ENCODE results near the gene NUCB2.
A peak's percentile ranks its signal among the peaks of the same experiment; 100 is the strongest.
"Not testable (repeated sequence)": the region's sequence is repeated elsewhere in the genome, so short reads cannot be mapped to it uniquely, and the experiment has no call there.

The NUCB2 gene

GRCh38 chr11:17276236-17277023 is at the start of gene NUCB2:
Gene NUCB2 (plus strand): TSS chr11:17276739. CDS start chr11:17295324, 18,585 bp downstream.
- FAIRE-seq: peak; percentile 86

GRCh38 chr11:17228186-17228925 is 48.2 kb upstream of the NUCB2 start:
- FAIRE-seq: not testable (repeated sequence)

- no peak for FAIRE-seq
These were observed 46.9 kb upstream of the NUCB2 start for GRCh38 chr11:17229481-17230152.

GRCh38 chr11:17230867-17231851 is 45.4 kb upstream of the NUCB2 start:
- no peak for FAIRE-seq

- FAIRE-seq: no peak
These were observed 43.4 kb upstream of the NUCB2 start for GRCh38 chr11:17233101-17233500.

- FAIRE-seq: no peak
These were observed 38.2 kb upstream of the NUCB2 start for GRCh38 chr11:17238377-17238776.

GRCh38 chr11:17239927-17240326 is 36.6 kb upstream of the NUCB2 start:
- not testable (repeated sequence) for FAIRE-seq

GRCh38 chr11:17240780-17241179 is 35.8 kb upstream of the NUCB2 start:
- FAIRE-seq: no peak

GRCh38 chr11:17242954-17243353 is 33.6 kb upstream of the NUCB2 start:
- not testable (repeated sequence) for FAIRE-seq

- no peak for FAIRE-seq
These were observed 32.5 kb upstream of the NUCB2 start for GRCh38 chr11:17244046-17244445.

- FAIRE-seq: no peak
These were observed 25.8 kb upstream of the NUCB2 start for GRCh38 chr11:17250561-17251350.

- FAIRE-seq: no peak
These were observed 23.8 kb upstream of the NUCB2 start for GRCh38 chr11:17252704-17253103.

- FAIRE-seq: no peak
These were observed 20.0 kb upstream of the NUCB2 start for GRCh38 chr11:17256512-17256911.

- no peak for FAIRE-seq
These were observed 19.3 kb upstream of the NUCB2 start for GRCh38 chr11:17257196-17257595.

- no peak for FAIRE-seq
These were observed 17.9 kb upstream of the NUCB2 start for GRCh38 chr11:17258670-17259069.

- no peak for FAIRE-seq
These were observed 17.0 kb upstream of the NUCB2 start for GRCh38 chr11:17259519-17259918.

- no peak for FAIRE-seq
These were observed 16.5 kb upstream of the NUCB2 start for GRCh38 chr11:17260020-17260419.

- FAIRE-seq: no peak
These were observed 12.8 kb upstream of the NUCB2 start for GRCh38 chr11:17263769-17264168.

- FAIRE-seq: no peak
These were observed 9.8 kb upstream of the NUCB2 start for GRCh38 chr11:17266781-17267180.

GRCh38 chr11:17267576-17267975 is 9.0 kb upstream of the NUCB2 start:
- no peak for FAIRE-seq

- not testable (repeated sequence) for FAIRE-seq
These were observed 8.0 kb upstream of the NUCB2 start for GRCh38 chr11:17268500-17268899.

- no peak for FAIRE-seq
These were observed 7.6 kb upstream of the NUCB2 start for GRCh38 chr11:17268902-17269301.

Data from G401.6 (cell line).